Neutrophil (primary cell): ENCODE data around the gene PDS5A.
"Not testable (repeated sequence)": the region's sequence is repeated elsewhere in the genome, so short reads cannot be mapped to it uniquely, and the experiment has no call there.

ENCODE experiments used
- H3K27ac ChIP-seq: fragments of 200-600 bp; sonication (generic); 2 replicates; pipeline ENCODE4 v1.5.1; 2016; ENCODE audit warnings: mild to moderate bottlenecking, moderate library complexity
- H3K27me3 ChIP-seq: fragments of 200-600 bp; sonication (generic); 2 replicates; pipeline ENCODE4 v1.6.0; 2016; ENCODE audit warnings: mild to moderate bottlenecking
- H3K36me3 ChIP-seq: fragments of 200-600 bp; sonication (generic); 2 replicates; pipeline ENCODE4 v1.5.1; 2017
- H3K4me1 ChIP-seq, 2 experiments: fragments of 200-600 bp in 1 of 2; sonication (generic) in 1 of 2; 1 replicate in 1 of 2; 2 replicates in 1 of 2; pipeline versions ENCODE4 v1.5.1 to v1.6.1; 2013 to 2016; ENCODE audit warnings: low read depth in 1 of 2, low read length in 1 of 2, mild to moderate bottlenecking in 1 of 2, moderate library complexity in 1 of 2; ENCODE audit not compliant: control insufficient read depth in 1 of 2, insufficient read depth in 1 of 2
- H3K4me3 ChIP-seq, 2 experiments: fragments of 200-600 bp in 1 of 2; sonication (generic) in 1 of 2; 1 replicate in 1 of 2; 2 replicates in 1 of 2; pipeline ENCODE4 v1.5.1; 2013 to 2016; ENCODE audit warnings: low read depth in 1 of 2, low read length in 1 of 2, mild to moderate bottlenecking in 1 of 2, moderate library complexity in 1 of 2
- H3K9me3 ChIP-seq: fragments of 200-600 bp; sonication (generic); 2 replicates; pipeline ENCODE4 v1.5.1; 2016
- CTCF ChIP-seq: fragments of 200-600 bp; sonication (generic); IDR thresholded peaks from 2 replicates; pipeline ENCODE4 v1.5.1; 2016; ENCODE audit warnings: antibody characterized with exemption

Gene PDS5A

GRCh38 chr4:40000711-40001110, 23.0 kb upstream of the PDS5A start:
- H3K27me3 ChIP-seq: no peaks in the 10 kb centered on the region
- TF ChIP-seq CTCF: no peak
- H3K4me1 ChIP-seq: no peaks in the 10 kb centered on the region
- H3K4me3 ChIP-seq: no peak overlapping the region
- no peaks in the 10 kb centered on the region for H3K9me3 ChIP-seq
- no peak overlapping the region for H3K27ac ChIP-seq
- no peaks in the 10 kb centered on the region for H3K36me3 ChIP-seq

DNA sequence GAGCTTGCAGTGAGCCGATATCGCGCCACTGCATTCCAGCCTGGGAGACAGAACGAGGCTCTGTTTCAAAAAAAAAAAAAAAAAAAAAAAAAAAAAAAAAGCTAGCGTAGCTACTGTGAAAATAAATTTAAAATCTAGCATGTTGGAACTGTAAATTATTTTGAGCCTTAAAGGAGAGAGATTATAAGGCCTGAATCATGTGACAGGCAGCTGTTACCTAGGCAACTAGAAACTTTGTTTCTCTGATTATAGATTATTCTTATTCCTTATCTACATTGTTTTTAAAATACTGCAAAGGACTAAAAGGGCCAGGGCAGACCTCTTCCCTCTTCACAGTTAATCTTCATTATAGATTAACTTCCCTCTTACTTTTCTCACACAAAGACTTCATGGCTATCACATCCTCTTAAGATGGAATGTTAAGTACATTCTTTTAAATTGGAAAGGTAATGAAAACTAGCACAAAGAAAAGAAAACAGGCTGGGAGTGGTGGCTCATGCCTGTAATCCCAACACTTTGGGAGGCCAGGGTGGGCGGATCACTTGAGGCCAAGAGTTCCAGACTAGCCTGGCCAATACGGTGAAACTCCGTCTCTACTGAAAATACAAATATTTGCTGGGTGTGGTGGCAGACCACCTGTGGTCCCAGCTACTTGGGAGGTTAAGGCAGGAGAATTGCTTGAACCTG, 21.1 kb upstream of the PDS5A start:
- H3K9me3 ChIP-seq: no peaks in the 10 kb centered on the region
- no peaks in the 10 kb centered on the region for H3K27me3 ChIP-seq
- TF ChIP-seq CTCF: no peak
- H3K4me1 ChIP-seq: no peaks in the 10 kb centered on the region
- no peak overlapping the region for H3K27ac ChIP-seq
- no peaks in the 10 kb centered on the region for H3K36me3 ChIP-seq
- H3K4me3 ChIP-seq: no peak overlapping the region

GRCh38 chr4:39996811-39997210, 19.1 kb upstream of the PDS5A start:
- H3K9me3 ChIP-seq: no peaks in the 10 kb centered on the region
- no peak overlapping the region for H3K27ac ChIP-seq
- TF ChIP-seq CTCF: no peak
- no peaks in the 10 kb centered on the region for H3K36me3 ChIP-seq
- H3K27me3 ChIP-seq: no peaks in the 10 kb centered on the region
- H3K4me1 ChIP-seq: no peaks in the 10 kb centered on the region
- no peak overlapping the region for H3K4me3 ChIP-seq

DNA sequence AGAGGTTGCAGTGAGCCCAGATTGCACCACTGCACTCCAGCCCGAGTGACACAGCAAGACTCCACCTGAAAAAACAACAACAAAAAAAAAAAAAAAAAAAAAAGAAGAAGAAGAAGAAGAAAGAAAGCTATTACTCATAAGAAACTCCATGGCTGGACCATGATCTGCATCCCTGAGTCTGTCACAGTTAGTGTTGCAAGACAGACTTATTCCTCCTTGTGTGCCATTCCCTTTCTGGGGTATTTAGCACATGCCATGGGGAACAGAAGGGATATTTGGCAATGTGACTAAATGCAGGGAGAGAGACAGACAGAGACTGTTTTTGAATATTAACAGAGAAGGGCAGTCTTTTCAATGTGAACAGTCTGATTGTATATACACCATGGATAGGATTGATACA, 16.7 kb upstream of the PDS5A start:
- H3K27ac ChIP-seq: no peak overlapping the region
- H3K36me3 ChIP-seq: no peaks in the 10 kb centered on the region
- no peak for TF ChIP-seq CTCF
- H3K4me3 ChIP-seq: no peak overlapping the region
- no peaks in the 10 kb centered on the region for H3K9me3 ChIP-seq
- H3K4me1 ChIP-seq: no peaks in the 10 kb centered on the region
- no peaks in the 10 kb centered on the region for H3K27me3 ChIP-seq

DNA sequence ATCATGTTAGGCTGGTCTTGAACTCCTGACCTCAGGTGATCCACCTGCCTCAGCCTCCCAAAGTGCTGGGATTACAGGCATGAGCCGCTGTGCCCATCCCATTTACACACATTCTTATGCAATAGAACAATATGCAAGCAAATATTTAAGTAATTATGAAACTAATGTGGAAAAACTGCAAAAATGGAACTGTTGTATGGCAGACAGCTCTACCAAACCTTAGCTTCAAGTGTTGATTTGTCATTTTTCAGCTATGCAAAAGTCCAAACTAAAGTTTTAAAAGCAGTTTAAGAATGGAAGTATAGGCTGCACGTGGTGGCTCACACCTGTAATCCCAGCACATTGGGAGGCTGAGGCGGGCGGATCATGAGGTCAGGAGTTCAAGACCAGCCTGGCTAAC, 11.7 kb upstream of the PDS5A start:
- not testable (repeated sequence) for H3K36me3 ChIP-seq, H3K27me3 ChIP-seq, H3K4me3 ChIP-seq, H3K9me3 ChIP-seq, H3K4me1 ChIP-seq, H3K27ac ChIP-seq

DNA sequence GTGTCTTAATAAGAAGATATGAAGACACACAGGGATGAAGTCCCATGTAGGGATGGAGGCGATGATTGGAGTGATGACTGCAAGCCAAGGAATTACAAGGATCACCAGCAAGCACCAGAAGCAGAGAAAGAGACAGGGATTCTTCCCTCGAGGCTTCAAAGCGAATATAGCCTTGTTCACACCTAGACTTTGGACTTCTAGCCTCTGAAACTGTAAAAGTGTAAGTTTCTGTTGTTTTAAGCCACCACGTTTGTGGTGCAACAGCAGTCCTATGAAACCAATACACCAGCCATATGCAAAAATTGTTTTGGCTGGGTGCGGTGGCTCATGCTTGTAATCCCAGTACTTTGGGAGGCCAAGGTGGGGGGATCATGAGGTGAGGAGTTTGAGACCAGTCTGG, 9.8 kb upstream of the PDS5A start:
- no peak for TF ChIP-seq CTCF
- Histone ChIP-seq H3K27ac (no peak overlapping the region), H3K4me3 (no peak overlapping the region), H3K9me3 (no peaks in the 10 kb centered on the region), H3K36me3 (no peaks in the 10 kb centered on the region), H3K4me1 (no peaks in the 10 kb centered on the region), H3K27me3 (no peaks in the 10 kb centered on the region)
